HL-60 (cell line): ENCODE data around the gene E2F8.

ENCODE experiments used
- DNase-seq, 2 experiments: peaks; one replicate each; pipeline ENCODE4 v3.0.0-alpha.2; 2010 to 2020; ENCODE audit warnings: low read depth in 1 of 2, low spot score in 1 of 2
- H3K27ac ChIP-seq: fragments of 250-450 bp; sonication (Bioruptor Pico); replicated peaks from 2 replicates; pipeline ENCODE4 v1.5.1; 2020; ENCODE audit warnings: mild to moderate bottlenecking, moderate library complexity
- H3K27me3 ChIP-seq: fragments of 250-450 bp; sonication (Bioruptor Pico); 2 replicates; pipeline ENCODE4 v1.5.1; 2021; ENCODE audit warnings: mild to moderate bottlenecking, moderate library complexity; ENCODE audit not compliant: insufficient read depth, poor library complexity, severe bottlenecking
- H3K4me3 ChIP-seq: replicated peaks from 2 replicates; pipeline ENCODE4 v1.5.1; 2011; ENCODE audit warnings: mild to moderate bottlenecking, control low read depth, low read length; ENCODE audit not compliant: insufficient read depth
- CTCF ChIP-seq: IDR thresholded peaks from one replicate; pipeline ENCODE4 v1.5.1; 2011; ENCODE audit warnings: low read length, control low read depth, inconsistent platforms; ENCODE audit not compliant: insufficient read depth
- GABPA ChIP-seq: IDR thresholded peaks from 2 replicates; pipeline ENCODE4 v1.6.1; 2012; ENCODE audit warnings: low read depth
- POLR2AphosphoS5 ChIP-seq: IDR thresholded peaks from 2 replicates; pipeline ENCODE4 v1.6.1; 2012; ENCODE audit warnings: low read depth
- SPI1 ChIP-seq: IDR thresholded peaks from 2 replicates; pipeline ENCODE4 v1.6.1; 2012; ENCODE audit warnings: low read depth, mild to moderate bottlenecking, borderline replicate concordance
- TF ChIP-seq, protein P1 (sequence below): IDR thresholded peaks from 2 replicates; pipeline ENCODE4 v1.6.1; 2012; ENCODE audit warnings: low read depth; ENCODE audit not compliant: insufficient replicate concordance

Gene E2F8

GRCh38 chr11:19200410-19201201 is 40.1 kb downstream of the E2F8 start:
- peak in 1 of 2 experiments; percentile 18 for DNase-seq
- H3K27ac ChIP-seq: no peak overlapping the region
- TF ChIP-seq CTCF (no peak), GABPA (no peak), SPI1 (no peak), POLR2AphosphoS5 (no peak)
- TF ChIP-seq, protein P1, sequence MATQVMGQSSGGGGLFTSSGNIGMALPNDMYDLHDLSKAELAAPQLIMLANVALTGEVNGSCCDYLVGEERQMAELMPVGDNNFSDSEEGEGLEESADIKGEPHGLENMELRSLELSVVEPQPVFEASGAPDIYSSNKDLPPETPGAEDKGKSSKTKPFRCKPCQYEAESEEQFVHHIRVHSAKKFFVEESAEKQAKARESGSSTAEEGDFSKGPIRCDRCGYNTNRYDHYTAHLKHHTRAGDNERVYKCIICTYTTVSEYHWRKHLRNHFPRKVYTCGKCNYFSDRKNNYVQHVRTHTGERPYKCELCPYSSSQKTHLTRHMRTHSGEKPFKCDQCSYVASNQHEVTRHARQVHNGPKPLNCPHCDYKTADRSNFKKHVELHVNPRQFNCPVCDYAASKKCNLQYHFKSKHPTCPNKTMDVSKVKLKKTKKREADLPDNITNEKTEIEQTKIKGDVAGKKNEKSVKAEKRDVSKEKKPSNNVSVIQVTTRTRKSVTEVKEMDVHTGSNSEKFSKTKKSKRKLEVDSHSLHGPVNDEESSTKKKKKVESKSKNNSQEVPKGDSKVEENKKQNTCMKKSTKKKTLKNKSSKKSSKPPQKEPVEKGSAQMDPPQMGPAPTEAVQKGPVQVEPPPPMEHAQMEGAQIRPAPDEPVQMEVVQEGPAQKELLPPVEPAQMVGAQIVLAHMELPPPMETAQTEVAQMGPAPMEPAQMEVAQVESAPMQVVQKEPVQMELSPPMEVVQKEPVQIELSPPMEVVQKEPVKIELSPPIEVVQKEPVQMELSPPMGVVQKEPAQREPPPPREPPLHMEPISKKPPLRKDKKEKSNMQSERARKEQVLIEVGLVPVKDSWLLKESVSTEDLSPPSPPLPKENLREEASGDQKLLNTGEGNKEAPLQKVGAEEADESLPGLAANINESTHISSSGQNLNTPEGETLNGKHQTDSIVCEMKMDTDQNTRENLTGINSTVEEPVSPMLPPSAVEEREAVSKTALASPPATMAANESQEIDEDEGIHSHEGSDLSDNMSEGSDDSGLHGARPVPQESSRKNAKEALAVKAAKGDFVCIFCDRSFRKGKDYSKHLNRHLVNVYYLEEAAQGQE: no peak
- H3K27me3 ChIP-seq: no peaks in the 10 kb centered on the region
- no peak overlapping the region for H3K4me3 ChIP-seq

DNA sequence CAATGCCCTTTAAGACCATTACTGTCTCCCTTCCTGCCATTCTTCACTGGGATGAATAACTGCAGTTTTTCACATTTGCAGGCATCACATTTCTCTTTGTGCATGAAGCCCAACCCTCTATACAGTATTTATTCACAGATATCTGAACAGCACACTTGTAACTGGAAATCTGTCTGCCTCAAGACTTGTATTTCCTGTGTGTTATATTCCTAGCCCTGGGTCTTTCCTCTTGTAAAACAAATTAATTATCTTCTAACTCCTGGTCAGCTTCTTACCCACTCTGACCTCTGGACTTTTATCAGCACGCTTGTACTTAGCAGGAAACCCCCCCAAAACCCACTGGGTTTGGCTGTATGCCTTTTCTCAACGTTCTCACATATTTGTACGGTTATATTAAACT is 41.0 kb downstream of the E2F8 start:
- Histone ChIP-seq H3K27ac (no peak overlapping the region), H3K4me3 (no peak overlapping the region), H3K27me3 (no peaks in the 10 kb centered on the region)
- DNase-seq: no peak
- TF ChIP-seq SPI1 (no peak), GABPA (no peak), POLR2AphosphoS5 (no peak), CTCF (no peak)
- TF ChIP-seq, protein P1: no peak

GRCh38 chr11:19199048-19199447 is 41.7 kb downstream of the E2F8 start:
- no peak overlapping the region for H3K27ac ChIP-seq
- TF ChIP-seq, protein P1: no peak
- no peak for TF ChIP-seq POLR2AphosphoS5
- no peak overlapping the region for H3K4me3 ChIP-seq
- DNase-seq: no peak
- no peaks in the 10 kb centered on the region for H3K27me3 ChIP-seq
